ENCODE data around the gene RARA.

DNA sequence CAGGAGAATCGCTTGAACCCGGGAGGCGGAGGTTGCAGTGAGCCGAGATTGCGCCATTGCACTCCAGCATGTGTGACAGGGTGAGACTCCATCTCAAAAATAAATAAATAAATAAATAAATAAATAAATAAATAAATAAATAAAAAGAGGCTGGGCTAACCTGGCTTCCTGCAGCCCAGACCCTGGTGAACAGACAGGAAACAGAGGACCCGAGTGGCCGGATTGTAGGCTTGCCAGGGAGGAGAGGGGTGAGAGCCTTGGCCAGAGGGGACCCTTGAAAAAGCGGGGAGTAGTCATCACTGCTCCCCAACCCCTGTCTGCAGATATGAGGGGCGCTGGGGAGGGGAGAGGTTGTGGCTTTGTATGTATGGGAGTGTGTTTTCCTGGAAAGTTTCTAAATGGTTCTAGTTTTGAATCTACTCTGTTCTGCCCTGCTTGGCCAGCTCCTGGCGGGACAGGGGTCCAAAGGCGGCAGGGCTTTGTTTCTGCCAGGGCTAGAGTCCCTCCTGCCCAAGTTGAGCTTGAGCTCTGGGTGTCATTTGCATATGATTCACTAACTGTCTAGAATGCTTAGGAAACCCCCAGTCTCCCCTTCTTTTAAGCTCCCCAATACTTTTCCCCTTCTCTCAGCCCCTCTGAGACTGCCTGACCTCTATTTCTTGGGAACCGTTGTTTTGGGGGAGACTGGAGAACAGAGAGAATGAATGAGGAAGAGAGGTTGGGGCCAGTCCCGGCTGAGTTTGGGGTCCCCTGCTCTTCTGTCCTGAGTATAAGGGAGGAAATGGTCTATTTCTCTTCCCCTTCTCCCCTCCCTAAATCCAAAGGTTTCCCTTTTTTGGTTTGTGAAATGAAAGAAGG lies 16.4 kb downstream of the RARA start:
- no peak for TF ChIP-seq GATA3 (IDR thresholded peaks at IDR 0.05; ENCODE audit: low read depth, low read length)
- no peak for TF ChIP-seq GATA2 (IDR thresholded peaks at IDR 0.05; ENCODE audit: low read depth, low read length)

Measured in SH-SY5Y (cell line).